GM19468 (cell line): Measurements from ENCODE around the gene TTBK2.

ENCODE experiments used
- ATAC-seq: cut with Tn5 transposase; IDR thresholded peaks from one replicate; pipeline ENCODE4 v1.9.1; 2021; ENCODE audit warnings: mild to moderate bottlenecking, moderate library complexity, moderate number of reproducible peaks; ENCODE audit not compliant: unreplicated experiment; ENCODE audit errors: extremely low read depth

The TTBK2 gene

GRCh38 chr15:42836251-42836650 lies 84.3 kb downstream of the TTBK2 start:
- no peak for ATAC-seq

- ATAC-seq, result no peak
Observed at GRCh38 chr15:42832576-42832975, 88.0 kb downstream of the TTBK2 start.

- ATAC-seq, result no peak
Observed at GRCh38 chr15:42826251-42826890, 94.2 kb downstream of the TTBK2 start.

GRCh38 chr15:42825599-42825998 lies 95.0 kb downstream of the TTBK2 start:
- no peak for ATAC-seq

- ATAC-seq, result no peak
Observed at GRCh38 chr15:42820811-42821210, 99.8 kb downstream of the TTBK2 start.

- ATAC-seq, result no peak
Observed at GRCh38 chr15:42819786-42820185, 100.8 kb downstream of the TTBK2 start.

- ATAC-seq, result no peak
Observed at GRCh38 chr15:42811433-42811832, 109.1 kb downstream of the TTBK2 start.

- no peak for ATAC-seq
Observed at GRCh38 chr15:42808913-42809312, 111.7 kb downstream of the TTBK2 start.

GRCh38 chr15:42805266-42805665 lies 115.3 kb downstream of the TTBK2 start:
- ATAC-seq, result no peak

GRCh38 chr15:42804739-42805138 lies 115.8 kb downstream of the TTBK2 start:
- ATAC-seq, result no peak

- no peak for ATAC-seq
Observed at GRCh38 chr15:42803436-42803835, 117.1 kb downstream of the TTBK2 start.

- ATAC-seq, result no peak
Observed at GRCh38 chr15:42802168-42802567, 118.4 kb downstream of the TTBK2 start.

GRCh38 chr15:42800731-42801474 lies 119.7 kb downstream of the TTBK2 start:
- ATAC-seq, result no peak

GRCh38 chr15:42798802-42799201 lies 121.8 kb downstream of the TTBK2 start:
- ATAC-seq, result no peak

GRCh38 chr15:42796955-42797782 lies 123.4 kb downstream of the TTBK2 start:
- ATAC-seq, result no peak

GRCh38 chr15:42788725-42789124 lies 131.9 kb downstream of the TTBK2 start:
- no peak for ATAC-seq

- no peak for ATAC-seq
Observed at GRCh38 chr15:42786978-42787377, 133.6 kb downstream of the TTBK2 start.

- no peak for ATAC-seq
Observed at GRCh38 chr15:42785569-42785968, 135.0 kb downstream of the TTBK2 start.

GRCh38 chr15:42784705-42785104 lies 135.9 kb downstream of the TTBK2 start:
- ATAC-seq, result no peak

GRCh38 chr15:42782716-42783115 lies 137.9 kb downstream of the TTBK2 start:
- ATAC-seq, result no peak

GRCh38 chr15:42775416-42775815 lies 145.2 kb downstream of the TTBK2 start:
- no peak for ATAC-seq
